H1 (cell line): ENCODE data around the gene NENF. TPM values are rescaled to one million over a fixed set of nuclear protein-coding genes. Genes with fewer than 3 reads are reported as not detected.

Experiments
- CTCF ChIA-PET: fragments of 300-600 bp; sonication (Branson Sonifier 250); formaldehyde crosslinking; loops from one replicate; lab custom pipeline; 2021; ENCODE audit not compliant: partially characterized antibody; lab: Charles Lee
- POLR2A ChIA-PET: fragments of 300-600 bp; sonication (Branson Sonifier 250); formaldehyde crosslinking; loops from one replicate; lab custom pipeline; 2021; ENCODE audit warnings: inconsistent platforms; ENCODE audit not compliant: partially characterized antibody; lab: Charles Lee
- DNase-seq, 2 experiments: peaks; one replicate each; pipeline versions ENCODE4 v3.0.0 to v3.0.0-alpha.2; 2010 to 2022; ENCODE audit warnings: low spot score in 2 of 2, low read depth in 1 of 2, mixed read lengths in 1 of 2
- FAIRE-seq: peaks from 2 replicates; lab custom pipeline; 2011; peaks lifted over from hg19 to GRCh38; lab: Jason Lieb, UNC
- H2AFZ ChIP-seq: 2 replicates; pipeline ENCODE4 v1.8.1; 2012; ENCODE audit warnings: low read length, inconsistent platforms
- H2AK5ac ChIP-seq: 2 replicates; pipeline ENCODE4 v1.6.1; 2013; ENCODE audit warnings: low read depth, low read length
- H2BK120ac ChIP-seq: replicated peaks from 2 replicates; pipeline ENCODE3; 2013; ENCODE audit warnings: low read depth, low read length, inconsistent platforms
- H2BK12ac ChIP-seq: 2 replicates; pipeline ENCODE4 v1.6.1; 2013; ENCODE audit warnings: low read depth, low read length
- H2BK15ac ChIP-seq: 2 replicates; pipeline ENCODE4 v1.6.1; 2013; ENCODE audit warnings: low read length
- H2BK20ac ChIP-seq: 2 replicates; pipeline ENCODE4 v1.6.1; 2013; ENCODE audit warnings: low read length
- H2BK5ac ChIP-seq: 2 replicates; pipeline ENCODE4 v1.6.1; 2013; ENCODE audit warnings: low read depth, low read length
- H3K14ac ChIP-seq: 2 replicates; pipeline ENCODE4 v1.6.1; 2013; ENCODE audit warnings: inconsistent platforms; ENCODE audit not compliant: insufficient read length
- H3K18ac ChIP-seq: 2 replicates; pipeline ENCODE4 v1.6.1; 2013; ENCODE audit warnings: low read length; ENCODE audit errors: extremely low read depth
- H3K23ac ChIP-seq: 2 replicates; pipeline ENCODE4 v1.6.1; 2013; ENCODE audit warnings: inconsistent platforms; ENCODE audit not compliant: insufficient read length
- H3K23me2 ChIP-seq: 2 replicates; pipeline ENCODE4 v1.6.1; 2013; ENCODE audit warnings: low read depth, low read length
- H3K27ac ChIP-seq: 2 replicates; pipeline ENCODE4 v1.6.1; 2011; ENCODE audit warnings: low read depth, low read length, inconsistent platforms
- H3K27me3 ChIP-seq, 4 experiments: replicated peaks in 1 of 4; 1 replicate in 1 of 4; 2 replicates in 3 of 4; pipeline versions ENCODE4 v1.6.1 to v1.8.1; 2011 to 2013; ENCODE audit warnings: low read length in 3 of 4, mild to moderate bottlenecking in 3 of 4, inconsistent platforms in 2 of 4, mixed read lengths in 2 of 4, moderate library complexity in 1 of 4; ENCODE audit not compliant: control insufficient read depth in 3 of 4, insufficient read depth in 3 of 4; ENCODE audit errors: extremely low read depth in 1 of 4
- H3K36me3 ChIP-seq, 4 experiments: 2 replicates each; pipeline versions ENCODE4 v1.6.1 to v1.8.1; 2011 to 2013; ENCODE audit warnings: mild to moderate bottlenecking in 4 of 4, low read length in 3 of 4, moderate library complexity in 2 of 4, control low read depth in 1 of 4, inconsistent platforms in 1 of 4; ENCODE audit not compliant: insufficient read depth in 4 of 4, control insufficient read depth in 2 of 4
- H3K4ac ChIP-seq: replicated peaks from 2 replicates; pipeline ENCODE3; 2013; ENCODE audit warnings: low read length, low read depth, mixed read lengths, inconsistent platforms; ENCODE audit not compliant: insufficient read length
- H3K4me1 ChIP-seq, 4 experiments: replicated peaks in 1 of 4; 1 replicate in 1 of 4; 2 replicates in 3 of 4; pipeline versions ENCODE4 v1.6.1 to v1.8.1; 2011 to 2013; ENCODE audit warnings: low read length in 3 of 4, inconsistent platforms in 2 of 4, mixed read lengths in 1 of 4; ENCODE audit not compliant: insufficient read depth in 4 of 4, control insufficient read depth in 3 of 4
- H3K4me2 ChIP-seq, 2 experiments: 2 replicates each; pipeline versions ENCODE4 v1.6.1 to v1.8.1; 2011 to 2013; ENCODE audit warnings: low read depth in 2 of 2, low read length in 2 of 2, control low read depth in 1 of 2, inconsistent platforms in 1 of 2, mild to moderate bottlenecking in 1 of 2; ENCODE audit not compliant: insufficient read depth in 1 of 2
- H3K4me3 ChIP-seq, 4 experiments: fragments of 200-600, 300-600 bp in 1 of 4; sonication (generic), shearing (Covaris generic), sonication (Bioruptor Twin) in 1 of 4; 2 replicates each; pipeline versions ENCODE4 v1.5.1 to v1.8.1; 2011 to 2016; ENCODE audit warnings: low read length in 4 of 4, low read depth in 3 of 4, control low read depth in 2 of 4, inconsistent platforms in 2 of 4, mild to moderate bottlenecking in 2 of 4, mixed read lengths in 1 of 4, moderate library complexity in 1 of 4; ENCODE audit not compliant: insufficient read depth in 2 of 4; ENCODE audit errors: extremely low read depth in 1 of 4
- H3K56ac ChIP-seq: replicated peaks from 2 replicates; pipeline ENCODE3; 2013; ENCODE audit warnings: low read depth, mild to moderate bottlenecking, mixed read lengths, low read length, inconsistent platforms; ENCODE audit not compliant: insufficient read length
- H3K79me1 ChIP-seq: 2 replicates; pipeline ENCODE4 v1.6.1; 2013; ENCODE audit warnings: low read depth, low read length, control low read depth
- H3K79me2 ChIP-seq, 2 experiments: 2 replicates each; pipeline versions ENCODE4 v1.6.1 to v1.8.1; 2012 to 2013; ENCODE audit warnings: low read length in 2 of 2, mild to moderate bottlenecking in 2 of 2, inconsistent platforms in 1 of 2; ENCODE audit not compliant: insufficient read depth in 2 of 2, control insufficient read depth in 1 of 2
- H3K9ac ChIP-seq, 4 experiments: replicated peaks in 1 of 4; 1 replicate in 1 of 4; 2 replicates in 3 of 4; pipeline versions ENCODE4 v1.6.1 to v1.8.1; 2011 to 2013; ENCODE audit warnings: low read depth in 3 of 4, low read length in 3 of 4, control low read depth in 2 of 4, mild to moderate bottlenecking in 2 of 4, moderate library complexity in 2 of 4, inconsistent platforms in 1 of 4; ENCODE audit errors: extremely low read depth in 1 of 4
- H3K9me3 ChIP-seq, 2 experiments: 2 replicates each; pipeline versions ENCODE4 v1.6.1 to v1.8.1; 2012 to 2013; ENCODE audit warnings: mild to moderate bottlenecking in 2 of 2, moderate library complexity in 2 of 2, control low read depth in 1 of 2, inconsistent platforms in 1 of 2, low read depth in 1 of 2, low read length in 1 of 2, mixed read lengths in 1 of 2; ENCODE audit not compliant: insufficient read depth in 2 of 2
- H4K20me1 ChIP-seq, 2 experiments: replicated peaks in 1 of 2; 2 replicates each; pipeline versions ENCODE3 to v1.8.1; 2011 to 2013; ENCODE audit warnings: inconsistent platforms in 2 of 2, low read length in 2 of 2, mild to moderate bottlenecking in 1 of 2; ENCODE audit not compliant: insufficient read depth in 2 of 2, control insufficient read depth in 1 of 2
- H4K5ac ChIP-seq: 2 replicates; pipeline ENCODE4 v1.6.1; 2013; ENCODE audit warnings: low read length, low read depth, mixed read lengths, inconsistent platforms; ENCODE audit not compliant: insufficient read length
- H4K8ac ChIP-seq: 2 replicates; pipeline ENCODE4 v1.8.0; 2013; ENCODE audit warnings: mild to moderate bottlenecking, moderate library complexity, low read length, inconsistent platforms; ENCODE audit not compliant: insufficient read depth; ENCODE audit errors: extremely low read depth
- H4K91ac ChIP-seq: replicated peaks from 2 replicates; pipeline ENCODE3; 2013; ENCODE audit warnings: low read length, mixed read lengths, inconsistent platforms; ENCODE audit not compliant: insufficient read length
- CHD1 ChIP-seq: IDR thresholded peaks from 2 replicates; pipeline ENCODE4 v1.6.1; 2012; ENCODE audit warnings: low read depth, low read length, improper control_type of control experiment
- SP2 ChIP-seq: IDR thresholded peaks from 2 replicates; pipeline ENCODE4 v1.6.1; 2012; ENCODE audit warnings: mild to moderate bottlenecking, low read length, inconsistent platforms
- WGBS, 2 experiments: shearing (Covaris generic) in 1 of 2; methylation state at CpG; one replicate each; pipeline versions ENCODE4 v1.1.6 to v1.1.7; 2013 to 2015; ENCODE audit warnings: low lambda C conversion rate in 2 of 2, mixed read lengths in 2 of 2, inconsistent platforms in 1 of 2, low coverage in 1 of 2, missing lambda C conversion rate in 1 of 2; ENCODE audit not compliant: insufficient replicate concordance in 2 of 2, insufficient coverage in 1 of 2, insufficient read length in 1 of 2; ENCODE audit errors: extremely low coverage in 1 of 2, missing lambda C conversion rate in 1 of 2; 5-methylcytosine and 5-hydroxymethylcytosine counted together
- polyA plus RNA-seq, 7 experiments: library from polyadenylated mRNA; depleted of rRNA in 3 of 7; stranded (reverse) in 5 of 7; unstranded in 2 of 7; fragments of >200 nt in 5 of 7; fragments of 200-250 nt in 2 of 7; gene quantifications; 1 replicate in 5 of 7; 2 replicates in 1 of 7; 4 replicates in 1 of 7; pipeline versions ENCODE4 v1.2.1 to v1.2.3, GENCODE V29; 2011 to 2013; ENCODE audit warnings: missing spikeins in 2 of 7, mixed read lengths in 2 of 7
- total RNA-seq: library from RNA; stranded (reverse); fragmentation: NEBNext Ultra II Directional; extraction: Animal tissue kit (Norgen Biotek cat#: 25700); gene quantifications from 2 replicates; pipeline ENCODE4 v1.2.1, GENCODE V29; 2021

Gene NENF
- total and polyA plus RNA-seq, 2 of the 8 experiments (the other 6 are each of a cell fraction or from before 2014, with no cell fraction given) = 27.0 to 28.0 TPM

DNA sequence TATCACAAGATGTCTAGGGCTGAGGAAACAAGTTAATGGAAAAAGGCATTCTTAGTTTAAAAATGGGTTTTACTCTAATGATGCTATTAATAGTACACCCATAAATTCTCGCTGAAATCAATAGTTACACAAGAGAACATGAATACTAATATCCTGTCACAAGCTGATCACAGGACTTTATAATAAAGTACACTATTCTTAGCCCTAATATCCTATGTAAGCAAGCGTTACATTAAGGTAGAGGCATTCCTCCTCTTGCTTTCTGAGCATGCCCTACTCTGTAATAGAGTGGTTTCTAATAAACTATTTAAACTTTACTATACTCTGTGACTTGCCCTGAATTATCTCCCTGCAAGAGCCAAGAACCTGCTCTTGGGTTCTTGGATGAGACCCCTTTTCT lies 11.6 kb upstream of the NENF start:
- Histone ChIP-seq H4K5ac (no peak overlapping the region), H3K27me3 (no peaks in the 10 kb centered on the region; a peak in 1 of 7 replicates), H2AFZ (no peak overlapping the region), H3K36me3 (no peaks in the 10 kb centered on the region), H2BK12ac (no peak overlapping the region), H3K27ac (no peak overlapping the region), H3K4me1 (no peaks in the 10 kb centered on the region), H3K14ac (no peak overlapping the region), H3K9me3 (no peaks in the 10 kb centered on the region), H2BK120ac (no peak overlapping the region), H3K4me3 (no peak overlapping the region), H2BK5ac (no peak overlapping the region), H3K23ac (no peak overlapping the region), H3K56ac (no peak overlapping the region), H3K23me2 (no peaks in the 10 kb centered on the region; the same call in 1 of the 2 replicates), H4K91ac (no peak overlapping the region), H2AK5ac (no peak overlapping the region), H2BK20ac (no peak overlapping the region), H3K9ac (no peak overlapping the region), H3K18ac (no peak overlapping the region), H3K79me1 (no peaks in the 10 kb centered on the region), H2BK15ac (no peak overlapping the region), H4K20me1 (no peaks in the 10 kb centered on the region), H3K4ac (no peak overlapping the region), H4K8ac (no peak overlapping the region), H3K79me2 (no peaks in the 10 kb centered on the region), H3K4me2 (no peak overlapping the region)
- no peak for DNase-seq
- ChIA-PET POLR2A (no interaction called here), CTCF (no interaction called here)
- 90% methylated on average over 2 of the region's 2 CpGs; no CpG with 5 or more reads in 1 of the 2 experiments for WGBS, 2 experiments
- no peak for TF ChIP-seq CHD1
- no peak for TF ChIP-seq SP2
- FAIRE-seq = no peak
